Activated CD8-positive, alpha-beta memory T cell treated with anti-CD3 and anti-CD28 coated beads, Interleukin-2, amount 50 U/mL, for 48 hours (primary cell): ENCODE data around the gene NAA80.

Source experiments
- DNase-seq: peaks from one replicate; pipeline ENCODE4 v3.0.0-alpha.2; 2020

NAA80 gene

GRCh38 chr3:50327943-50328691 is 28.9 kb upstream of the NAA80 start, which contains the start of gene TUSC2:
TSS of gene TUSC2 (minus strand) at chr3:50328223. CDS start at chr3:50328099, 124 bp downstream.
- peak; percentile 96 for DNase-seq

- DNase-seq: no peak
Observed at GRCh38 chr3:50327129-50327528, 27.9 kb upstream of the NAA80 start.

GRCh38 chr3:50326182-50326541 is 27.0 kb upstream of the NAA80 start:
- no peak for DNase-seq

- no peak for DNase-seq
Observed at GRCh38 chr3:50325497-50326181, 26.4 kb upstream of the NAA80 start.

GRCh38 chr3:50325113-50325480 is 25.9 kb upstream of the NAA80 start:
- DNase-seq: no peak

- peak; percentile 83 for DNase-seq
Observed at GRCh38 chr3:50324351-50325112, 25.3 kb upstream of the NAA80 start.

- no peak for DNase-seq
Observed at GRCh38 chr3:50323614-50324199, 24.5 kb upstream of the NAA80 start.

GRCh38 chr3:50323092-50323600 is 23.9 kb upstream of the NAA80 start:
- DNase-seq: no peak

GRCh38 chr3:50322386-50323091 is 23.3 kb upstream of the NAA80 start, which contains the start of gene HYAL2:
TSS of gene HYAL2 (minus strand) at chr3:50322745. CDS start at chr3:50320489, 2,256 bp downstream.
- no peak for DNase-seq

GRCh38 chr3:50322115-50322385 is 22.8 kb upstream of the NAA80 start:
- no peak for DNase-seq

- DNase-seq: peak; percentile 90
Observed at GRCh38 chr3:50321336-50322114, 22.3 kb upstream of the NAA80 start.

- no peak for DNase-seq
Observed at GRCh38 chr3:50320853-50321335, 21.7 kb upstream of the NAA80 start.

- DNase-seq: no peak
Observed at GRCh38 chr3:50319894-50320625, 20.9 kb upstream of the NAA80 start.

- no peak for DNase-seq
Observed at GRCh38 chr3:50319181-50319893, 20.1 kb upstream of the NAA80 start.

GRCh38 chr3:50318615-50319014 is 19.4 kb upstream of the NAA80 start:
- DNase-seq: no peak

- no peak for DNase-seq
Observed at GRCh38 chr3:50318163-50318562, 19.0 kb upstream of the NAA80 start.

GRCh38 chr3:50317300-50317699 is 18.1 kb upstream of the NAA80 start:
- no peak for DNase-seq

GRCh38 chr3:50316657-50317242 is 17.5 kb upstream of the NAA80 start:
- DNase-seq: peak; percentile 80

- no peak for DNase-seq
Observed at GRCh38 chr3:50314816-50315215, 15.6 kb upstream of the NAA80 start.

GRCh38 chr3:50314342-50314741 is 15.1 kb upstream of the NAA80 start:
- DNase-seq: no peak
